D341Med (cell line): ENCODE data around the gene TEX2.
A peak's percentile ranks its signal among the peaks of the same experiment; 100 is the strongest.
"Not testable (repeated sequence)": the region's sequence is repeated elsewhere in the genome, so short reads cannot be mapped to it uniquely, and the experiment has no call there.

ENCODE experiments used
- DNase-seq: peaks from one replicate; pipeline ENCODE4 v3.0.0; 2012; ENCODE audit warnings: low spot score

The TEX2 gene

DNA sequence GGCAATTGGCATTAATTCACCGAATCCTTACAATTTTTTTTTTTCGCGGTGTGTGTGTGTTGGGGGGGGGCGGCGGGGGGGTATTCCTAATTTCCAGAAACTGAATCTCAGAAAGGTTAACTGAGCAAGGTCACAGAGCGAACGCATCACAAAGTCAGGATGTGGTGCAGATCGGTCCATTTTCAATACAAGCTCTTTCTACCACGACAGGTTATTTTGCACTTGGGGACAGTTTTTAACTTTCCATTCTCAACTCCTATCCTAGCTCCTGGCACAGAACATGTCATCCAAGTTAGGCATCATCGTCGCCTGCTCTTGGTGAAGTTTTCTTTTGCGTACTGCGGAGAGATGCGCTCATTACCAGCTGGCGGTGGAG lies 117.7 kb downstream of the TEX2 start:
- DNase-seq: no peak

DNA sequence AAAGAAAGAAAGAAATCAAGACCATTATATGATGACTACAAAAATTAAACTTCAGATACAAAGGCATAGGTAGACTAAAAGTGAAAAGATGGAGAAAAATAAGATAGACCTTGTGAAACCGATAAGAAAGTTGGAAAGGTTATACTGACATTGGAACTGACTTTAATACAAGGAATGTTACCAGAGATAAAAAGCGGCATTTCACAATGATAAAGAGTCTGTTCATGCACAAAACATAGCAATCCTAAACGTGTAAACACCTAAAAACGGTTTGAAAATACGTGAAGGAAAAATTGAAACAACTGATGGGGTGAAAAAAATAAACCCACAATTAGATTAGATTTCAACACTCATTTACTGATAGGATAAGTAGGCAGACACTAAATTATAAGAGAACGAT lies 123.5 kb downstream of the TEX2 start:
- no peak for DNase-seq

DNA sequence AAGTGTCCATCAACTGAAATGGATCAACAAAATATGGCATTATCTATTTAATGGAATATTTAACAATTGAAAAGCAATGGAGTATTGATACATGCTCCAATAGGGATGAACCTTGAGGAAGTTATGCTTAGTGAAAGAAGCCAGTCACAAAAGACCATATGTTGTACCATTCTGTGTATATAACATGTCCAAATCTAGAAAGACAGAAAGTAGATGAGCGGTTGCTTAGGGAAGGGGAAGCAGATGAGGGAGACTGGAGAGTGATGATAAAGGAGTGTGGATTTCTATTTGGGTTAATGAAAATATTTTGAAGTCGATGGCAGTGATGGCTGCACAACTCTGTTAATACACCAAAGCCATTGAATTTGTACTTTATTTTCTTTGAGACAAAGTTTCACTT lies 124.6 kb downstream of the TEX2 start:
- no peak for DNase-seq

DNA sequence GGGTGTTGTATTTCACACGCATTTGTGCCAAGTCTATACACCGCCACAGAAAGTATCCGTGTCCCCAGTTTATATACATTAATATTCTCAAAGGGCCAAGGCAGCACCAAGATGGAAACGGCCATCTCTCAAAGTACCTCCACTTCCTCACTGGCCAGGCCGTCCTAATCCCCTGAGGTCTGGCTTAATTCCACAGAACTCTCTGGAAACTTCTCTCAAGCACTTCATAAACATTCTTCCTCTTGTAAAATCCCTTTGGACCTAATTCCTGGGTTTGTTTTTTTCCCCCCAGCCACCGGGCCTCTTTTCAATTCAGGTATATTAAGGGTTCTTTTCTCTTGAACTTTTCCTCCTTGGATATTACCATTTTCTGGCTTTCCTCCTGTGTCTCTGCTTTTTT lies 128.1 kb downstream of the TEX2 start:
- no peak for DNase-seq

DNA sequence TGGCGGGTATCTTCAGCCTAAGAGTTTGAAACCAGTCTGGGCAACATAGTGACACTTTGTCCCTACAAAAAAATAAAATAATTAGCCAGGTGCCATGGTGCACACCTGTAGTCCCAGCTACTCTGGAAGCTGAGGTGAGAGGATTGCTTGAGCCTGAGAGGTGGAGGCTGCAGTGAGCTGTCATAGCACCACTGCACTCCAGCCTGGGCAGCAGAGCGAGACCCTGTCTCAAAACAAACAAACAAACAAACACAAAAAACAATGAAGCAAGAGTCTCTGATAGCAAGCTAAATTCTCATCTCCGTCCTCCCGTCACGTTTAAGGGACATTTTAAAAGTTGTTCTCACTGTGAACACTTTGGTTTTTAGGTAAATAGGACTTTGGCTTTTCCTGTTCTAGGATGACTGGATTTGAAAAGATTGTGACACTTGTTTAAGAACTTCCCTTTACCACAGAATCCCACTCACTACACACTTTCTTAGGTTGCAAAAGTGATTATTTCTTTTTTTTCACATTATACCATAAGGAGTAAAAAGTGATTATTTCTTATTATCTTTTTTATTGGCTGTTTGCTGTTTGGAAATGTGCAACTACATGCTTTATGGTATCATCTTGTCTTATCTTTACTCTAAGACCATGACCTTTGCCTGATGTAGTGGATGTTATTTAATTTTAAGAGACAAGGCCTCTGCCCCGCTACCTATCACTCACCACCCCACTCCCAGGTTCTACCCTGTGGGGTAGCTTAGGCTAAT lies 128.7 kb downstream of the TEX2 start:
- DNase-seq: no peak

DNA sequence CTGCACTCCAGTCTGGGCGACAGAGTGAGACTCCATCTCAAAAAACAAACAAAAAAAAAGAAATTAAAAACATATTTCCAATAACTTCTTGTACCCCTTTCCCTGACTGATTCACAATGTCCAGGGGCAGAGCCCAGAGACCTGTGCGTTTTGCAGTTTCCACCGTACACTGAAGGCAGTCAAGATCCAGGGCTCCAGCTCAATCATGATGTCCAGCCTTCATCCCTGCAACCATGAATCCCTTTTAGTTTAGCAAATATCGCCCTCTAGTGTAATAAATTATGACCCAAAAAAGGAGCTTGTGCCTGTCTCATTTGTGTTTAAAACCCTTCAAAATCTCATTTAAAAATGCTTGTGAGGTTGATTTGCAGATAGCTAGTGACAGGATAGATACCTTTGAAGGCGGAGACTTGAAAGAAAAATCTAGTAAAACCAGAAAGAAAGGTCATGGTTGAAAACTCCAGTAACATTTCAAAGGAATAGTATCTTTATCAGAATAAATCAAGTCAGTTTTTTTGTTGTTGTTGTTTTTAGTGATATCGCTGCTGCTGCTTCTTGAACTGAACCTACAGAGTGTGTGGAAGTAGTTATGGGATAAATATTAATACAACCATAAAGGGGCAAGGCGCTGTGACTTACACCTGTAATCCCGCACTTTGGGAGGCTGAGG lies 129.4 kb downstream of the TEX2 start:
- DNase-seq: peak; percentile 74

DNA sequence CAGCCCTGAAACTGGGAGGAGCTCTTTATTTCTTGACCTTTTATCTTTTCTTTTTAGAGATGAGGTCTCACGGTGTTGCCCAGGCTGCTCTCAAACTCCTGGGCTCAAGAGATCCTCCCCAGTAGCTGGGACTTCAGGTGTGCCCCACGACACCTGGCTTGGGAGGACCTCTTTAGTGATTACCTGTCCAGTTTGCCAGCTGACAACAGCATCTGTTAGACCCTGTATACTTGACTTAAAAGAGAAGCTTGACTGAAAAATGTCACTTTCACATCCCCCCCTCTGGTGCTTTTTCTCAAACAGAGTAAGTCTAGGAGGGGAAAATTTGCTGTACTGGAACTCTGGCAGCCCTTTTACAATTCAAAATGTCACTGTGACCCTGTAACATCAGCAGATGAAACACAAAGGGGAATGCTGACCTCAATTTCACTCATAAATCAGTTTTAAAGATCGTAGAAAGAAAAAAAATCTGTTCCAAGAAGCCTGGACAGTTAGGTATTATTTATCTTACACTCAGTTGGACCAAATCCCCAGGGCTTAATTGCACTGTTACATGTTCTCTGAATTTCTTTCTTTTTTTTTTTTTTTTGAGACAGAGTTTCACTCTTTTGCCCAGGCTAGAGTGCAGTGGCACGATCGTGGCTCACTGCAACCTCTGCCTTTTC lies 131.3 kb downstream of the TEX2 start:
- DNase-seq: no peak

DNA sequence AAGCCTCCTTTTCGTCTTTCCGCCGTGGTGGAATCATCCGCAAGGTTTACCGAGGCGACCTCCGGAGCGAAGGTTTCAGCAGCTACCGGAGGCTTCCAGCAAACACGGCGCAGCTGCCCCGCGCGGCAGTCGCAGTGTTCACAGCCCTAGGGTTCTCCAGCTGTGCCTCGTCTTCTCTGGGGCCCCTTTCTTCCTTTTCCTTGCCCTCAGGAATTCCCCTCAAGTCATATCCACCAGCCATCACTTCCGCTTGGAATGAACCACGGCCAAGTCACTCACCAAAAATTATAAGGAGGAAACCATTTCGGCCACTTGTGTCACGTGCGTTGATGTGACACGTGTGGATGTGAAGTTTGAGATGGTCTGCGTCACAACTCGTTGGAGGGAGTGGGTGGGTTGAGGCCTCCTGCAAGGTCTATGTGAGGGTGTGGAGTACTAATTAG lies 132.5 kb downstream of the TEX2 start:
- no peak for DNase-seq

DNA sequence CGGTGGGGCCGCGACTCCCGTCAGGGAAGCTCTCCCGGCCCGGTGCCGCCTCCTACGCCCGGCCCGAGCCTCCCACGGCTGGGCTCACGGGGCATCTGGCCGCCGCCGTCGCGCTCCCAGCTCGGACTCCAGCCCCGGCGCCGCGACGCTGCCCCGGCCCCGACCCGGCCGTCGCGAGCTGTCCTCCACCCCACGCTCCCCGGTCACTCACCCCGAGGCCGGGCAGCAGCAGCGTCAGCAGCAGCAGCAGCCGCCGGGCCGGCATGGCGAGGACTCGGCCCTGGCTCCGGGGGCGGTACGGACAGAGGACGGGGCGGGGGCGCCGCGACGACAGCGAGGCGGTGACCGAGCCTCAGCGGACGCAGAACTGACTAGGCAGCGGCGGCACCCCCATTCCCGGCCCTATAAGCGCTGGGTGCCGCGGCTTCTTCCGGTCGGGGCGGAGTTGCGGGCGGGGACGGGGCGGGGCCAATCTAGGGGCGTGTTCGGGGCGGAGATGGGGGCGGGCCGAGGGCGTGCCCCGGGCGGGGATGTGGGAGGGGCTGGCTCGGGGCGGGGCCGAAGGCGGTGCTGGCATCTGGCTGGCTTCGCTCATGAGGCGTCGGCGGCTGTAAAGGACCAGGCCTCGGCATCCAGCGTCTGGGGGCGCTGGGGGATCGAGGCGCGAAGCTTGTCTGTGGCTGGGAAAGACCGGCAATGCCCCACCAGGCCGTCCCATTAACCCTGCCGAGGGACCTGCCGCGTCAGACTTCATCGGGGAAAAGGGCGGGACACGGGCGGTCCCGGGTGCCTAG lies 133.1 kb downstream of the TEX2 start, which contains the start of gene ERN1:
Gene ERN1 (minus strand): TSS at position 380 of the 794 bp plus-strand sequence. CDS start 115 bp downstream, at position 265.
- peak; percentile 100 for DNase-seq

DNA sequence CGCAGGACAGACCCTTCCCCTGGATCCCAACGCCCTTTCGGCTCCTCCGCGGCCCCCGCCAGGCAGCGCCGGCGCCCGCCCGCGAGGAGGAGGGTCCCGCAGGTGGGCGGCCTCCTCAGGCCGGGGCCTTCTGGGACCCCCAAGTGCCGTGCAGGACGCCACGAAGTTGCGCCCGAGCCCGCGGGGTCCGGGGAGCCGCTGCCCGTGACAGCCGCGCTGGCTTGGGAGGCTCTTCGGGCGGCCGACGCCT lies 133.6 kb downstream of the TEX2 start:
- no peak for DNase-seq

DNA sequence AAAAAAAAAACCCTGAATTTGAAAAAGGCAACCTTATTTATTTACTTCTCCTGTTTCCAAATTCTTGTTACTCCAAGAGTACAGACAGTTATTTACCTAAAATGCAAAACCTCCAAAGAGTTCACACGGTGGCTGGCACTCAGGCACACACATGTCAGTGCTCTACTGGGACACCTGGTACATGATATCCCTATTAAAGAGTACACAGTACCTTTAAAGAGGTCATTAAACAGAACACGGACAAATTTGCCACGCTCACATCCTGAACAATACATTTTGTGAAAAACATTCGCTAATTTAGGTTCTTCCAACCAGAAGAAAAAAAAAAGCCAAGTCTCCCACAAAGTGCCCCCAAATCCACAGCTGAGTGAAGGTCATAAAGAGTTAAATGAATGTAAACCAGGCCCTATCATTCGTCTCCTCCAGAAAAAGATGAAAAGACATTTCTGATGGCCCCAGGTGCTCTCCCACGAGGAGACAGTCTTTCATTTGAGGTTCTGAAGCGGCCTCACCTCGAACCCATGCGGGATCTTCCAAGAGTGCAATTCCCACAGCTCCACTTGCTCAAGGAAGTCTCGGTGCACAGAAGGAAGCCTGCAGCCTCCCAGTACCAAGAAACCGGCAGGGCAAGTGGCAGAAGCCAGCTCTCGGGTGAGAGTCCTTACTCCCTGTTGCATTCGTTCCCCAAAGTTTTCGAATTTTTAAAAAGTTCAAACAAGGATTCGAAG lies 134.1 kb downstream of the TEX2 start:
- DNase-seq: peak; percentile 63

DNA sequence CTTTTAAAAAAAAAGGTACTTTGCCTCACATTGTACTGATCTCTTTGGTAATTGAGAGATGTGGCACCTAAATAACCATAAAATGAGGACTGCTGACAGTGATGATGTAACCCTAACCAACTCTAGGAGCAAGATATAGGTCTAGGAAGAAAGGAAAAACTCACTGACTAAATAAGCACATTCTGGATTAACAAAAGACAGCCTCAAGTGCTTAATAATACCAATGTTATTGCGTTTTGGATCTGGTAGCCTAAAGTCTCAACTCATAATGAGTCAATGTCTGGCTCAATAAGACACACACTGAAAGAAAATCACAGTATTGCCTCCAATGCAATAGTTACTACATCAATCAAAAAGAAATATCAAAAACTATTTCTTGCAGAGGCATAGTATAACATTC lies 136.1 kb downstream of the TEX2 start:
- no peak for DNase-seq

DNA sequence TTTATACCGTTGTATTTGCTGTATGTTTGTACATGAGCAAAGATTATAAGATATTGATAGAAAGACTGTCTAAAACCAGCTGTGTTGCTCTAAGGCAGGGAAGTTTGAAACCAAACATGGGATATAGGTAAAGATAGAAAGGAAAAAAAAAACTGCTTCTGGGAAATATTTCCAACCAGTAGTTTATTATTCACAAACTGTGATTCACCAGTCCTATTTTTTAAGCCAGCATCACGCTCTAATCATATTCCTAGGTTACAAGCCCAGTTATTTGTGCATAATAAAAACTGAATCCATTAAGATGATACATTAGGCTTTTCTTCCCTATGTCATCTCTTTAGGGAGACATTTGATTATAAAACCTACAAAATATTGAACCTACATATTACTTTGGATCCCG lies 137.1 kb downstream of the TEX2 start:
- no peak for DNase-seq

DNA sequence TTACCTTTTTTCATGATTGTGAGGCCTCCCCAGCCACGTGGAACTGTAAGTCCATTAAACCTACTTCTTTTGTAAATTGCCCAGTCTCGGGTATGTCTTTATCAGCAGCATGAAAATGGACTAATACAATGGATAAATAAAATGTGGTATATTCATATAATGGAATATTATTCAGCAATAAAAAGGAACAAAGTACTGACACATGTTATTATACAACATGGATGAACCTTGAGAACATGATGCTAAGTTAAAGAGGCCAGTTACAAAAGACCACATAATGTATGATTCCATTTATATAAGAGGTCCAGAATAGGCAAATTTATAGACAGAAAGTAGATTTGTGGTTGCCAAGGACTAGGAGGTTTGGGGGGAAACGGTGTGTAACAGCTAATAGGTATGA lies 138.5 kb downstream of the TEX2 start:
- no peak for DNase-seq

DNA sequence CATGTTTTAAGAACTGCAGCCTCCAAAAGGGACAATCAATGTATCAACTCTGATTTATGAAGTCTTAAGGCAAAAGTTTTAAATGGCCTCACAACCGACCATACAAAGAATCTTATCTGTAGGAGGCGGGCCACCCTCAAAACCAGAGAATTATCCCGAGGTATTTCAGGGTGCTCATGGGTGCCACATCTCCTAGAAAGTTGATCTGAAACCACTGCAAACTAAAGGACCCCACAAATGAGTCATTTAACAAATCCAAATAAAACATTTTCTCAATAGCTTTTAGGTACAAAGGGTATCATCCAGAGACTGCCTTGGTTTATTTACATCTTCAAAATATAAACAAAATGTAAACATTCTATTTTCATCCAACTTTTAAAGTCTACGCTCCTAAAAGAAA lies 139.9 kb downstream of the TEX2 start:
- no peak for DNase-seq

DNA sequence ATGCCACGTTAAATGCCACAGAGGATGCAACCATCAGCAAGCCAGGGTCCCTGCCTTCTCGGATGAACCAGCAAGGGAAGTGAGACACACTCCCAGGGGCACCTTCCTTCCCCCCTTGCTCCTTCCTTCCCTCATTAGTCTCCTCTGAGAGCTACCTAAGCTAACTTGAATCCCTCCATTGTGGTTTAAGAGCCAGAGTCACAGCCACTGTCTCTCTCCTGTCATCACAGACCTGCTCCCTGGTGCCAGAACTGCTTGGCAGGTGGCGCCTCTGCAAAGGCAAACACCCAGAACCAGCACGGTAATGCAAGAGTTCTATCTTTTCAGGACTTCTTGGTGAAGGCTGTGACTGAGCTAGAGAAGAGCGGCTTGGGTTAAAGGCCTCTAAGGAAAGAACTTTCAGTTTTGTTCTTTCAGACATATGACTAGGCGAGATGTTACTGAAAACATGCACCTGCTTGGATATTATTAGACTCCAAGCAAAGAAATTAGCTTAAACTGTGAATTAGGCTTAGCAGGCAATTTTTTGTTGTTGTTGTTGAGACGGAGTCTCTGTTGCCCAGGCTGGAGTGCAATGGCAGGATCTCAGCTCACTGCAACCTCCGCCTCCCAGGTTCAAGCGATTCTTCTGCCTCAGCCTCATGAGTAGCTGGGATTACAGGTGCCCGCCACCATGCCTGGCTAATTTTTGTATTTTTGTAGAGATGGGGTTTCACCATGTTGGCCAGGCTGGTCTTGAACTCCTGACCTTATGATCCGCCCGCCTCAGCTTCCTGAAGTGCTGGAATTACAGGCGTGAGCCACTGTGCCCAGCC lies 141.9 kb downstream of the TEX2 start:
- not testable (repeated sequence) for DNase-seq

DNA sequence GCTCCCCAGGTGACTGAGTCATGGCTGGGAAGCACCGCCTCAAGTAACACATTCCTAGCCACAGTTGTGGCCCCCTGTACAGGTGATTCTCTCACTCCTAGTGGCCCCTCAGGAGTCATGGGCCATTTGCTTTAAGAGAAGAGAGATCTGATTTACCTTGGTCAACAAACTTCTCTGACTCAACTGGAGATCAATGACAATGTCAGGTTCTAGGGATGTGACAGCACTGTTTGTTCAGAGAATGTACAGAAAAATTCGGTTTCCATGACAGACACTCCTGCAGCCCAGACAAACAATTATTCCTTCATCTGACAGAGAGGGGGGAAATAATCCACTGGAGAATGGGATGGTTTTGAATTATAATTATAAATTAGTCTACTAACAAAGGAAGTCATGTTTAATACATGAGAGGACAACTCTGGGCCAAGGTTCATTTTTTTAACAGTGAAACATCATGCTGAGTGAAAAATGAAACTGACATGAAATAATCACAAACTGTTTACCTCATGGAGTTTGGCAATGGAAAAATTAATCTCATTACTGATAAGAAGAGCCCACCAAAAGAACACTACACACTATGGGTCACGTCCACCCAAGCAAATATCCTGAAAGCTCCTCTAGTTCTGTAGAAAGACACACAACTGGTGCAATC lies 142.8 kb downstream of the TEX2 start:
- no peak for DNase-seq

DNA sequence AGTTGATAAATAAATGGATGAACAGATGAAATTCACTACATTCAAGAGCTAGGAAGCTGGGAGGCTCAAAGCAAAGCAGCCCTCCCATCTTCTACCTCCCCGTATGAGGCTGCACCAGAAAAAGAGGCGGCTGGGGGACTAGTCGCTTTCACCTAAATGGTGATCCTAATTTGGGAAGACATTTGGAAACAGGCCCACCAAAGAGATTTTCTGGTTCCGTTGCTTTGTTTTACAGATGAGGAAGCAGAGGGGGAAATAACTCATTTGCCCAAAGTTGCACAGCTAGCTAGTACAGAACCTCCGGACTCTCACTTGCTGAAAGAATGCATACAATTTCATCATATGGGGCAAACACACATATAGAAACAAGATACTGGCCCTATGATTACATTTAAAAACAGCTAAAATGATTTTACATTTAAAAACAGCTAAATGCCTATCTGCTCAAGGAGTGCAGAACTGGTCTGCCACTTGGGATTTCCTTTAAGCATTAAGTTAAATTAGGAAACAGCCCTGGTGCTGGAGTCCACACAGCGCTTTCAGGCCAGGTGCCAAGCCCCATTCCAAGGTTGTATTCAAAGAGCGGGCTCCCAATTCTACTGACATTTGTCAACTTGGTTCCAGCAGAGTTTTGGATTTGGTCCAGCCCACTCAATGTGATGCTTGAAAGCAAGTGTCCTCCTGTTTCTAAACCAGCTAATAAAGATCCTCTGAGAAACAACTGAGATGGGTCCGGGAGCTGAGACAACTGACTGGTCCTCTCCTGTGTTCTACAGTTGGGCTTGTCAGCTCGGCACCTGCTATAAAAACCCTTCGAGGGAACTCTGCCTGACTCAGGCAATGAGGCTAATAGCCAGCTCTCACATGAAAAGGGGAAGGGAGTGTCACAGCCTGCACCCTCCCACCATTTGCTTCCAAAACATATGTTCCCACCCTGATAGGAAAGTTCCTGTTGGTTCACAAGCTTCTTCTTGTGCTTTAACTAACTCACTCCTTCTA lies 144.8 kb downstream of the TEX2 start:
- peak; percentile 54 for DNase-seq

DNA sequence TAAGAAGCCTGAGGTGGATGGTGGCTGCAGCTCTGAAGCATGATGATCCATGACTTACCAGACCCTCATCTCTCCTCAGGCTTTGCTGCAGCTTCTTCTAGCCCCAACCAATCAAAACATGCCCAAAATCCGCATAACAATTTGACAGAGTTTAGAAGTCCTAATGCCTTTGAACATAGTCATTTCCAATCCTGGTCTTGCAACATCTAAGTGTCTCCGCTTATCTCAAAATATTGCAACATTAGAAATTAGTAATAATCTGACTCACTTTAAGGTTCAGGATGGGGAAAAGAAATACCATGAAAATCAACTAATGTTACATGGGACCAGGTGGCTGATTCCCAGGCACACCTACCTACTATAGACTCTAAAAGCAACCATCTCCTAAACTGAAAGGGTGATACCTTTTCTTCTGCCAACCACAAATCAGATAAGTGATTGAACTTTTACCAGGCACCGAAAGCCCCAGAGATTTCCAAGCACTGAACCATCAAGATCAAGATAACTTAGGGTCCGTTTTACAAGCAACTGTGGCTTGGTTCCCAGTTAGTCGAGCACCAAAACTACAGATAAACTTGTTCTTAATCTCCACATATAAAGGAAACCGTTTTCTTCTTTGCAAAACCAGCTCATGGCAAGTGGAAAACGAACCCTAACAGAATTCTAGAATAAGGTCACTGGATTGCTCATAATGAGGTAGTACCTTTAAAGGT lies 147.1 kb downstream of the TEX2 start:
- no peak for DNase-seq
